GM18520 (cell line): Measurements from ENCODE around the gene SF3B2.
"Not testable (repeated sequence)": the region's sequence is repeated elsewhere in the genome, so short reads cannot be mapped to it uniquely, and the experiment has no call there.

Experiments
- ATAC-seq: cut with Tn5 transposase; IDR thresholded peaks from one replicate; pipeline ENCODE4 v1.9.1; 2021; ENCODE audit not compliant: unreplicated experiment

The SF3B2 gene

GRCh38 chr11:66072518-66072917 is 20.4 kb downstream of the SF3B2 start:
- ATAC-seq = no peak

GRCh38 chr11:66073669-66074068 is 21.5 kb downstream of the SF3B2 start:
- ATAC-seq = no peak

GRCh38 chr11:66075273-66075672 is 23.1 kb downstream of the SF3B2 start:
- ATAC-seq = no peak

GRCh38 chr11:66076561-66076960 is 24.4 kb downstream of the SF3B2 start:
- no peak for ATAC-seq

GRCh38 chr11:66077927-66078326 is 25.8 kb downstream of the SF3B2 start:
- no peak for ATAC-seq

- ATAC-seq = not testable (repeated sequence)
These were observed 26.8 kb downstream of the SF3B2 start for GRCh38 chr11:66078949-66079348.

- no peak for ATAC-seq
These were observed 28.1 kb downstream of the SF3B2 start for GRCh38 chr11:66080055-66080817.

- peak; percentile 69 for ATAC-seq
These were observed 29.3 kb downstream of the SF3B2 start for GRCh38 chr11:66081505-66081904.

GRCh38 chr11:66082946-66083698 is 31.0 kb downstream of the SF3B2 start:
- no peak for ATAC-seq

- ATAC-seq = no peak
These were observed 31.6 kb downstream of the SF3B2 start for GRCh38 chr11:66083767-66084166.

- no peak for ATAC-seq
These were observed 32.8 kb downstream of the SF3B2 start for GRCh38 chr11:66084821-66085475.

GRCh38 chr11:66087148-66087908 is 35.2 kb downstream of the SF3B2 start:
- ATAC-seq = no peak

GRCh38 chr11:66089067-66089466 is 36.9 kb downstream of the SF3B2 start:
- ATAC-seq = no peak

- ATAC-seq = no peak
These were observed 38.1 kb downstream of the SF3B2 start for GRCh38 chr11:66090288-66090687.

- not testable (repeated sequence) for ATAC-seq
These were observed 40.0 kb downstream of the SF3B2 start for GRCh38 chr11:66092125-66092524.

GRCh38 chr11:66099746-66100145 is 47.6 kb downstream of the SF3B2 start:
- ATAC-seq = not testable (repeated sequence)

- ATAC-seq = no peak
These were observed 48.3 kb downstream of the SF3B2 start for GRCh38 chr11:66100272-66101065.

GRCh38 chr11:66101066-66101464 is 48.9 kb downstream of the SF3B2 start:
- ATAC-seq = no peak

- no peak for ATAC-seq
These were observed 52.0 kb downstream of the SF3B2 start for GRCh38 chr11:66104057-66104638.
